H9 (cell line): ENCODE results near the gene FAM13C. TPM values are rescaled to one million over a fixed set of nuclear protein-coding genes. Genes with fewer than 3 reads are reported as not detected.

Source experiments
- DNase-seq: peaks from one replicate; pipeline ENCODE4 v3.0.0-alpha.2; 2017
- H2AFZ ChIP-seq: one replicate; pipeline ENCODE4 v1.6.1; 2013; ENCODE audit warnings: mild to moderate bottlenecking, low read length, control low read depth, moderate library complexity
- H2AK5ac ChIP-seq: 2 replicates; pipeline ENCODE4 v1.6.1; 2013; ENCODE audit warnings: low read length, control low read depth, mixed read lengths; ENCODE audit not compliant: insufficient read length
- H2BK120ac ChIP-seq: one replicate; pipeline ENCODE4 v1.6.1; 2013; ENCODE audit warnings: low read depth, mild to moderate bottlenecking, low read length, control low read depth, inconsistent platforms; ENCODE audit not compliant: poor library complexity, severe bottlenecking
- H2BK12ac ChIP-seq: 2 replicates; pipeline ENCODE4 v1.6.1; 2013; ENCODE audit warnings: low read length, control low read depth, mixed read lengths, low read depth; ENCODE audit not compliant: insufficient read length
- H2BK15ac ChIP-seq: 2 replicates; pipeline ENCODE4 v1.6.1; 2013; ENCODE audit warnings: low read depth, low read length, control low read depth
- H2BK20ac ChIP-seq: one replicate; pipeline ENCODE4 v1.6.1; 2013; ENCODE audit warnings: low read depth, mild to moderate bottlenecking, low read length, control low read depth, inconsistent platforms; ENCODE audit not compliant: poor library complexity, severe bottlenecking
- H2BK5ac ChIP-seq: 2 replicates; pipeline ENCODE4 v1.6.1; 2013; ENCODE audit warnings: low read length, control low read depth, mixed read lengths; ENCODE audit not compliant: insufficient read length
- H3K14ac ChIP-seq: 2 replicates; pipeline ENCODE4 v1.6.1; 2013; ENCODE audit warnings: low read length, control low read depth; ENCODE audit not compliant: insufficient read depth
- H3K18ac ChIP-seq: 2 replicates; pipeline ENCODE4 v1.6.1; 2013; ENCODE audit warnings: low read depth, mild to moderate bottlenecking, mixed read lengths, low read length, control low read depth; ENCODE audit not compliant: insufficient read length
- H3K23ac ChIP-seq: 2 replicates; pipeline ENCODE4 v1.6.1; 2013; ENCODE audit warnings: low read length, control low read depth, mixed read lengths, low read depth; ENCODE audit not compliant: insufficient read length
- H3K23me2 ChIP-seq: 2 replicates; pipeline ENCODE4 v1.6.1; 2013; ENCODE audit warnings: low read depth, mild to moderate bottlenecking, mixed read lengths, low read length, control low read depth; ENCODE audit not compliant: insufficient read length, poor library complexity, severe bottlenecking
- H3K27ac ChIP-seq: 2 replicates; pipeline ENCODE4 v1.5.1; 2013; ENCODE audit warnings: low read length, control low read depth, mixed read lengths, low read depth; ENCODE audit not compliant: insufficient read length
- H3K27me3 ChIP-seq: 2 replicates; pipeline ENCODE4 v1.6.1; 2013; ENCODE audit warnings: low read length, control low read depth, inconsistent platforms; ENCODE audit not compliant: insufficient read depth
- H3K4ac ChIP-seq: 2 replicates; pipeline ENCODE4 v1.6.1; 2013; ENCODE audit warnings: low read depth, mild to moderate bottlenecking, control low read depth, inconsistent platforms, low read length, moderate library complexity
- H3K4me1 ChIP-seq: 2 replicates; pipeline ENCODE4 v1.6.1; 2013; ENCODE audit warnings: low read length, control low read depth, inconsistent platforms; ENCODE audit not compliant: insufficient read depth
- H3K4me2 ChIP-seq: 2 replicates; pipeline ENCODE4 v1.6.1; 2013; ENCODE audit warnings: low read length, control low read depth, mixed read lengths; ENCODE audit not compliant: insufficient read length, insufficient read depth
- H3K56ac ChIP-seq: 2 replicates; pipeline ENCODE4 v1.6.1; 2013; ENCODE audit warnings: low read depth, mild to moderate bottlenecking, mixed read lengths, low read length, control low read depth; ENCODE audit not compliant: insufficient read length
- H3K79me1 ChIP-seq: 2 replicates; pipeline ENCODE4 v1.6.1; 2013; ENCODE audit warnings: low read depth, mild to moderate bottlenecking, moderate library complexity, low read length, control low read depth, inconsistent platforms; ENCODE audit not compliant: insufficient read depth, poor library complexity, severe bottlenecking
- H3K79me2 ChIP-seq: 2 replicates; pipeline ENCODE4 v1.6.1; 2013; ENCODE audit warnings: low read length, control low read depth, inconsistent platforms; ENCODE audit not compliant: insufficient read depth
- H3K9ac ChIP-seq: 2 replicates; pipeline ENCODE4 v1.6.1; 2013; ENCODE audit warnings: low read length, control low read depth, mixed read lengths; ENCODE audit not compliant: insufficient read length; ENCODE audit errors: extremely low read depth
- H3K9me3 ChIP-seq: one replicate; pipeline ENCODE4 v1.6.1; 2013; ENCODE audit warnings: low read depth, low read length, inconsistent platforms; ENCODE audit not compliant: control insufficient read depth
- H3T11ph ChIP-seq: one replicate; pipeline ENCODE4 v1.6.1; 2013; ENCODE audit warnings: mild to moderate bottlenecking, low read length, control low read depth, inconsistent platforms
- H4K20me1 ChIP-seq: one replicate; pipeline ENCODE4 v1.6.1; 2013; ENCODE audit not compliant: control insufficient read depth, insufficient read length, insufficient read depth
- H4K5ac ChIP-seq: 2 replicates; pipeline ENCODE4 v1.6.1; 2013; ENCODE audit warnings: low read depth, mild to moderate bottlenecking, mixed read lengths, low read length, control low read depth; ENCODE audit not compliant: insufficient read length
- H4K8ac ChIP-seq: replicated peaks from 2 replicates; pipeline ENCODE4 v1.6.1; 2013; ENCODE audit warnings: low read length, control low read depth, mixed read lengths, low read depth; ENCODE audit not compliant: insufficient read length
- H4K91ac ChIP-seq: 2 replicates; pipeline ENCODE4 v1.6.1; 2013; ENCODE audit warnings: low read depth, mild to moderate bottlenecking, moderate library complexity, mixed read lengths, low read length, control low read depth; ENCODE audit not compliant: insufficient read length
- H3K27ac Mint-ChIP-seq, 3 experiments: 2 replicates in 2 of 3; 3 replicates in 1 of 3; pipeline ENCODE4 v1.8.0; 2020 to 2021; ENCODE audit warnings: mixed read lengths in 3 of 3, mild to moderate bottlenecking in 1 of 3, moderate library complexity in 1 of 3
- H3K27me3 Mint-ChIP-seq: 2 replicates; pipeline ENCODE4 v1.8.0; 2021; ENCODE audit warnings: low read depth, mild to moderate bottlenecking, moderate library complexity, mixed read lengths
- H3K36me3 Mint-ChIP-seq, 3 experiments: 2 replicates in 2 of 3; 3 replicates in 1 of 3; pipeline ENCODE4 v1.8.0; 2020 to 2021; ENCODE audit warnings: low read depth in 3 of 3, mixed read lengths in 3 of 3; ENCODE audit not compliant: insufficient read depth in 1 of 3
- H3K4me1 Mint-ChIP-seq, 2 experiments: 2 replicates each; pipeline ENCODE4 v1.8.0; 2020; ENCODE audit warnings: mixed read lengths in 2 of 2
- H3K4me3 Mint-ChIP-seq, 2 experiments: 2 replicates in 1 of 2; 3 replicates in 1 of 2; pipeline ENCODE4 v1.8.0; 2020 to 2021; ENCODE audit warnings: mild to moderate bottlenecking in 2 of 2, mixed read lengths in 2 of 2, moderate library complexity in 1 of 2
- H3K9me3 Mint-ChIP-seq, 2 experiments: 2 replicates in 1 of 2; 3 replicates in 1 of 2; pipeline ENCODE4 v1.8.0; 2020; ENCODE audit warnings: mild to moderate bottlenecking in 2 of 2, mixed read lengths in 2 of 2, moderate library complexity in 1 of 2
- total RNA-seq: library from RNA; stranded (reverse); gene quantifications from 2 replicates; pipeline ENCODE4 v1.2.1, GENCODE V29; 2021
- TF ChIP-seq, protein P1 (sequence below): fragments of 200-600 bp; sonication (generic); conservative IDR thresholded peaks from 3 replicates; pipeline ENCODE4 v1.8.0; 2021; ENCODE audit warnings: antibody characterized with exemption, mild to moderate bottlenecking

Gene FAM13C
- total RNA-seq, 1 experiment from 2014 or later = 0.31 TPM

DNA sequence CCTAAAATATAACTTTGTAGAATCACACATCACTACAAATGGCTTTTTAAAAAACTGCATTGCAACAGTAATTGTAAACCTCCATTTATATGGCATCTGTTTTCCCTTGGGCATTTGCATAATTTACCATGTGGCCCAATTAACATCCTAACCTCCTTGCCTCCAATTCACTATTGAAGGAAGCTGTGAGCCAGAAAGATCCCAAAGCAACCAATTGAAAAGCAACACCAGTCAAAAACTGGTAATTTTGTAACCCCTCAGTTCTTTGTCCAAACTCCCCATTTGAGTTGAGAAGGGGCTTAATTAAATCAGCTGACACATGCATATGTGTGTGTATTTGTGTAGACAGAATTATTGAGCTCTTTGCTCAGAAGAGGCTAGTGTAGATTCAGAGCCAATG is 90.3 kb downstream of the FAM13C start:
- no peak overlapping the region for H2BK5ac ChIP-seq
- H3K56ac ChIP-seq = no peak overlapping the region
- no peaks in the 10 kb centered on the region for H3K36me3 Mint-ChIP-seq
- H3K23me2 ChIP-seq = no peaks in the 10 kb centered on the region
- H3K18ac ChIP-seq = no peak overlapping the region
- no peak overlapping the region for H2BK12ac ChIP-seq
- no peak for DNase-seq
- no peaks in the 10 kb centered on the region for H3K9me3 Mint-ChIP-seq
- H3K9ac ChIP-seq = no peak overlapping the region
- H2BK120ac ChIP-seq = no peak overlapping the region
- no peaks in the 10 kb centered on the region for H3K4me1 ChIP-seq
- no peaks in the 10 kb centered on the region for H3K79me1 ChIP-seq
- TF ChIP-seq, protein P1, sequence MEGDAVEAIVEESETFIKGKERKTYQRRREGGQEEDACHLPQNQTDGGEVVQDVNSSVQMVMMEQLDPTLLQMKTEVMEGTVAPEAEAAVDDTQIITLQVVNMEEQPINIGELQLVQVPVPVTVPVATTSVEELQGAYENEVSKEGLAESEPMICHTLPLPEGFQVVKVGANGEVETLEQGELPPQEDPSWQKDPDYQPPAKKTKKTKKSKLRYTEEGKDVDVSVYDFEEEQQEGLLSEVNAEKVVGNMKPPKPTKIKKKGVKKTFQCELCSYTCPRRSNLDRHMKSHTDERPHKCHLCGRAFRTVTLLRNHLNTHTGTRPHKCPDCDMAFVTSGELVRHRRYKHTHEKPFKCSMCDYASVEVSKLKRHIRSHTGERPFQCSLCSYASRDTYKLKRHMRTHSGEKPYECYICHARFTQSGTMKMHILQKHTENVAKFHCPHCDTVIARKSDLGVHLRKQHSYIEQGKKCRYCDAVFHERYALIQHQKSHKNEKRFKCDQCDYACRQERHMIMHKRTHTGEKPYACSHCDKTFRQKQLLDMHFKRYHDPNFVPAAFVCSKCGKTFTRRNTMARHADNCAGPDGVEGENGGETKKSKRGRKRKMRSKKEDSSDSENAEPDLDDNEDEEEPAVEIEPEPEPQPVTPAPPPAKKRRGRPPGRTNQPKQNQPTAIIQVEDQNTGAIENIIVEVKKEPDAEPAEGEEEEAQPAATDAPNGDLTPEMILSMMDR = no peak
- no peaks in the 10 kb centered on the region for H3K4me1 Mint-ChIP-seq
- H2BK15ac ChIP-seq = no peak overlapping the region
- no peak overlapping the region for H4K8ac ChIP-seq
- H3K4ac ChIP-seq = no peak overlapping the region
- no peak overlapping the region for H3K27ac ChIP-seq
- no peak overlapping the region for H3K4me3 Mint-ChIP-seq
- H3K27me3 Mint-ChIP-seq = peaks cover 2% of the 10 kb centered on the region
- no peak overlapping the region for H4K91ac ChIP-seq
- no peaks in the 10 kb centered on the region for H3K79me2 ChIP-seq
- H3T11ph ChIP-seq = no peak overlapping the region
- no peak overlapping the region for H3K4me2 ChIP-seq
- H4K20me1 ChIP-seq = no peaks in the 10 kb centered on the region
- no peak overlapping the region for H4K5ac ChIP-seq
- no peak overlapping the region for H2BK20ac ChIP-seq
- H3K14ac ChIP-seq = no peak overlapping the region
- H3K9me3 ChIP-seq = no peaks in the 10 kb centered on the region
- no peak overlapping the region for H3K27ac Mint-ChIP-seq
- H3K27me3 ChIP-seq = no peaks in the 10 kb centered on the region
- H2AK5ac ChIP-seq = no peak overlapping the region
- H2AFZ ChIP-seq = no peak overlapping the region
- no peak overlapping the region for H3K23ac ChIP-seq
